CD8-positive, alpha-beta memory T cell (primary cell): ENCODE measurements around the gene ZNF225. TPM values are rescaled to one million over a fixed set of nuclear protein-coding genes. Genes with fewer than 3 reads are reported as not detected.

Experiments
- polyA plus RNA-seq: library from polyadenylated mRNA; unstranded; fragments of 300-500 nt; fragmentation: Illumina TruSeq; gene quantifications from one replicate; pipeline ENCODE4 v1.2.3, GENCODE V29; 2021
- total RNA-seq, 2 experiments: library from RNA; stranded (reverse); gene quantifications; one replicate each; pipeline ENCODE4 v1.2.3, GENCODE V29; 2021

ZNF225 gene
- total and polyA plus RNA-seq, 3 experiments from 2014 or later: 3.3 to 3.6 (median 3.5) TPM

Other genes starting within 250 kb of the ZNF225 start
- gene ZNF404, start 229.4 kb upstream of the ZNF225 start, total RNA-seq: 1 to 10 TPM in 1 of 2 experiments, under 1 TPM in 1; 0.83 to 1.4 TPM
- gene ZNF404, start 229.4 kb upstream of the ZNF225 start, polyA plus RNA-seq: 3.5 TPM
- 10 to 100 TPM; 10.0 to 11.7 TPM for gene ZNF45, start 178.1 kb upstream of the ZNF225 start, total RNA-seq
- 15.0 TPM for gene ZNF45, start 178.1 kb upstream of the ZNF225 start, polyA plus RNA-seq
- 1 to 10 TPM; 1.7 to 1.8 TPM for gene ZNF221, start 162.2 kb upstream of the ZNF225 start, total RNA-seq
- 3.3 TPM for gene ZNF221, start 162.2 kb upstream of the ZNF225 start, polyA plus RNA-seq
- gene ZNF155, start 129.2 kb upstream of the ZNF225 start, total RNA-seq: 1 to 10 TPM; 5.0 to 5.4 TPM
- gene ZNF155, start 129.2 kb upstream of the ZNF225 start, polyA plus RNA-seq: 5.8 TPM
- gene ZNF230, start 110.4 kb upstream of the ZNF225 start, total RNA-seq: 1 to 10 TPM; 3.9 to 4.9 TPM
- gene ZNF230, start 110.4 kb upstream of the ZNF225 start, polyA plus RNA-seq: 3.4 TPM
- 1 to 10 TPM; 2.5 to 3.3 TPM for gene ZNF222, start 88.0 kb upstream of the ZNF225 start, total RNA-seq
- gene ZNF222, start 88.0 kb upstream of the ZNF225 start, polyA plus RNA-seq: 3.2 TPM
- gene ZNF223, start 61.4 kb upstream of the ZNF225 start, total RNA-seq: 1 to 10 TPM; 1.3 to 1.9 TPM
- 2.7 TPM for gene ZNF223, start 61.4 kb upstream of the ZNF225 start, polyA plus RNA-seq
- gene ZNF284, start 41.2 kb upstream of the ZNF225 start, total RNA-seq: 1 to 10 TPM; 2.4 to 2.7 TPM
- gene ZNF284, start 41.2 kb upstream of the ZNF225 start, polyA plus RNA-seq: 0.91 TPM
- 10 to 100 TPM; 19.6 to 20.6 TPM for gene ZNF224, start 19.0 kb upstream of the ZNF225 start, total RNA-seq
- 11.9 TPM for gene ZNF224, start 19.0 kb upstream of the ZNF225 start, polyA plus RNA-seq
- 1 to 10 TPM; 9.4 to 9.5 TPM for gene ZNF234, start 28.2 kb downstream of the ZNF225 start, total RNA-seq
- gene ZNF234, start 28.2 kb downstream of the ZNF225 start, polyA plus RNA-seq: 5.2 TPM
- 1 to 10 TPM; 8.6 to 9.4 TPM for gene ZNF226, start 51.7 kb downstream of the ZNF225 start, total RNA-seq
- gene ZNF226, start 51.7 kb downstream of the ZNF225 start, polyA plus RNA-seq: 24.8 TPM
- gene ZNF227, start 99.1 kb downstream of the ZNF225 start, total RNA-seq: 10 to 100 TPM; 22.1 to 24.0 TPM
- 11.4 TPM for gene ZNF227, start 99.1 kb downstream of the ZNF225 start, polyA plus RNA-seq
- gene ZNF233, start 146.5 kb downstream of the ZNF225 start, total RNA-seq: under 1 TPM; 0.09 to 0.22 TPM
- 0.44 TPM for gene ZNF233, start 146.5 kb downstream of the ZNF225 start, polyA plus RNA-seq
- 1 to 10 TPM; 4.7 to 5.1 TPM for gene ZNF235, start 191.6 kb downstream of the ZNF225 start, total RNA-seq
- 3.8 TPM for gene ZNF235, start 191.6 kb downstream of the ZNF225 start, polyA plus RNA-seq
- gene ZNF112, start 243.3 kb downstream of the ZNF225 start, total RNA-seq: under 1 TPM in 1 of 2 experiments, not detected in 1; 0.49 TPM
- not detected for gene ZNF112, start 243.3 kb downstream of the ZNF225 start, polyA plus RNA-seq